ENCODE data around the gene STRAP. TPM values are rescaled to one million over a fixed set of nuclear protein-coding genes. Genes with fewer than 3 reads are reported as not detected.
A peak's percentile ranks its signal among the peaks of the same experiment; 100 is the strongest.

Gene STRAP
- total and polyA plus RNA-seq, 4 donors: 33.5 to 63.8 (median 48.1) TPM

DNA sequence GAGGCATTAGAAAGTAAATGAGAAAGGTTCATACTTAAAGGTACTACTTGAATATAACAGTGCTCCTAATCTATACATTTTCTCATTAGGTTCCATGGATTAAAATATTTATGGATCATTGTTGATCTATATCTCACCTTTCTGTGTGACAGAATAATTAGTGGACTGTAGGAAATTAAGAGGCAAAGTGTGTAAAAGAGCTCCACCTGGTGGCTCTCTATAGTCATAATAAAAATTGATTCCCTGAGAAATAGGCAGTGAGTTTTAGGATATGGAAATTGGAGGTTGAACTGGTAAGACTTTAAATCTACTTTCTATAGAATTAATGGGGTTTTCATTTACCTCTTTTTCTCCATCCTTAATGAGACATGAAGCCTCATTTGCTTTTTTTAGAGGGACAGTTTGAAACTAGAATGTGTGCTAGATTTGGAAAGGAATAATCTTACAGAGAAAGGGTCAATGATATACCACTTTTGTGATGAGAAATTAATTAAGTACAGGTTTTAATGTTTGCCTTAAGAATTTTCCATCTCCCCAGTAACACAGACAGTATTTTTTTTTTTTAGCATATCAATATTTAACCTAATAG, 17.2 kb downstream of the STRAP start:
- TF ChIP-seq RAD21 (IDR thresholded peaks at IDR 0.05) (peak; percentile 80 to 84), CTCF (IDR thresholded peaks at IDR 0.05; ENCODE audit: low read depth, low read length, missing input control) (peak; percentile 54)
- TF ChIP-seq, protein P1, sequence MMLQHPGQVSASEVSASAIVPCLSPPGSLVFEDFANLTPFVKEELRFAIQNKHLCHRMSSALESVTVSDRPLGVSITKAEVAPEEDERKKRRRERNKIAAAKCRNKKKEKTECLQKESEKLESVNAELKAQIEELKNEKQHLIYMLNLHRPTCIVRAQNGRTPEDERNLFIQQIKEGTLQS (IDR thresholded peaks at IDR 0.05): no peak
- no peak for DNase-seq (ENCODE audit: low spot score)
- Histone ChIP-seq H3K36me3 (ENCODE audit: control insufficient read depth in 4 of 4, insufficient read depth in 3 of 4, low read depth in 1 of 4, low read length in 3 of 4) (peaks cover 7 to 30% (median 24%) of the 10 kb centered on the region in 4 donors), H3K4me3 (ENCODE audit: low read depth in 1 of 3, low read length in 3 of 3) (no peak overlapping the region), H3K27ac (ENCODE audit: low read depth in 1 of 2, low read length in 2 of 2) (no peak overlapping the region), H3K9me3 (ENCODE audit: control insufficient read depth in 4 of 4, low read length in 3 of 4) (no peaks in the 10 kb centered on the region), H3K9ac (ENCODE audit: low read depth in 1 of 2, low read length in 2 of 2) (no peak overlapping the region), H3K4me1 (ENCODE audit: control insufficient read depth in 4 of 4, insufficient read depth in 4 of 4, low read length in 3 of 4) (peaks cover 0 to 12% (median 10%) of the 10 kb centered on the region in 4 donors), H3K27me3 (ENCODE audit: control insufficient read depth in 4 of 4, insufficient read depth in 4 of 4, low read length in 3 of 4) (no peaks in the 10 kb centered on the region)

GRCh38 chr12:15904378-15904920, 22.3 kb downstream of the STRAP start:
- Histone ChIP-seq H3K9me3 (ENCODE audit: control insufficient read depth in 4 of 4, low read length in 3 of 4) (no peaks in the 10 kb centered on the region), H3K9ac (ENCODE audit: low read depth in 1 of 2, low read length in 2 of 2) (no peak overlapping the region), H3K27ac (ENCODE audit: low read depth in 1 of 2, low read length in 2 of 2) (no peak overlapping the region), H3K4me1 (ENCODE audit: control insufficient read depth in 4 of 4, insufficient read depth in 4 of 4, low read length in 3 of 4) (peaks cover 0 to 5% (median 0%) of the 10 kb centered on the region in 4 donors), H3K4me3 (ENCODE audit: low read depth in 1 of 3, low read length in 3 of 3) (no peak overlapping the region), H3K27me3 (ENCODE audit: control insufficient read depth in 4 of 4, insufficient read depth in 4 of 4, low read length in 3 of 4) (no peaks in the 10 kb centered on the region), H3K36me3 (ENCODE audit: control insufficient read depth in 4 of 4, insufficient read depth in 3 of 4, low read depth in 1 of 4, low read length in 3 of 4) (peaks cover 2 to 39% (median 24%) of the 10 kb centered on the region in 4 donors)
- DNase-seq (ENCODE audit: low spot score): no peak
- WGBS: 89% methylated on average over 5 of the region's 5 CpGs
- no peak for TF ChIP-seq REST (IDR thresholded peaks at IDR 0.05)

GRCh38 chr12:15910468-15910863, 28.3 kb downstream of the STRAP start:
- Histone ChIP-seq H3K36me3 (ENCODE audit: control insufficient read depth in 4 of 4, insufficient read depth in 3 of 4, low read depth in 1 of 4, low read length in 3 of 4) (peaks cover 0 to 12% (median 2%) of the 10 kb centered on the region in 4 donors), H3K27ac (ENCODE audit: low read depth in 1 of 2, low read length in 2 of 2) (no peak overlapping the region), H3K9ac (ENCODE audit: low read depth in 1 of 2, low read length in 2 of 2) (no peak overlapping the region), H3K4me3 (ENCODE audit: low read depth in 1 of 3, low read length in 3 of 3) (no peak overlapping the region), H3K27me3 (ENCODE audit: control insufficient read depth in 4 of 4, insufficient read depth in 4 of 4, low read length in 3 of 4) (no peaks in the 10 kb centered on the region), H3K9me3 (ENCODE audit: control insufficient read depth in 4 of 4, low read length in 3 of 4) (no peaks in the 10 kb centered on the region), H3K4me1 (ENCODE audit: control insufficient read depth in 4 of 4, insufficient read depth in 4 of 4, low read length in 3 of 4) (peaks cover 4 to 11% (median 5%) of the 10 kb centered on the region in 4 donors)
- DNase-seq (ENCODE audit: low spot score): no peak
- no peak for TF ChIP-seq RXRA (IDR thresholded peaks at IDR 0.05)
- TF ChIP-seq NR2F2 (IDR thresholded peaks at IDR 0.05): no peak
- TF ChIP-seq FOXA1 (IDR thresholded peaks at IDR 0.05): no peak
- no peak for TF ChIP-seq CTCF (IDR thresholded peaks at IDR 0.05; ENCODE audit: low read depth, low read length, missing input control)
- no peak for TF ChIP-seq HNF4G (IDR thresholded peaks at IDR 0.05)
- WGBS: 70% methylated on average over 5 of the region's 5 CpGs

Measured in liver (tissue), 9 donors.